ENCODE results near the gene RPL31. TPM values are rescaled to one million over a fixed set of nuclear protein-coding genes. Genes with fewer than 3 reads are reported as not detected.

RPL31 gene
- total and polyA plus RNA-seq, 9 of the 15 experiments (the other 6 are each of a cell fraction or from before 2014, with no cell fraction given), result 1,176 to 6,037 (median 2,997) TPM

DNA sequence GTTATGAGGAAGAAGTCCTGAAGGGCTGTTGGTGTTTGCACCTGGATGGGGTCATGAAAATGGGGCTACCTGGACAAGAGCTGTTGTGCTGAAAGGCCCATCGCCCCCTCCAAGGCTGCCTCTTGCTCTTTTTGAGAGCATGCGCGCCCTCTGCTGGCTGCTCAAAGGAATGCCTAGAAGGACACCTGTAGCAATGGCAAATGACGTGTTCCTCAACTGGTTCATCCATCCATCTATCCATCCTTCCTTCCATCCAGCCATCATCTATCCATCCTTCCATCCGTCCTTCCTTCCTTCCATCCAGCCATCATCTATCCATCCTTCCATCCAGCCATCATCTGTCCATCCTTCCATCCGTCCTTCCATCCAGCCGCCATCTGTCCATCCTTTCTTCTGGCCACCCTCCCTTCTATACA, 17.2 kb upstream of the RPL31 start (continued):
- TF ChIP-seq STAG1 (CRISPR knock-in tag; IDR thresholded peaks at IDR 0.05; ENCODE audit: borderline replicate concordance), result peak; percentile 73; the same call in 1 of the 2 replicates
- TF ChIP-seq, protein P1, sequence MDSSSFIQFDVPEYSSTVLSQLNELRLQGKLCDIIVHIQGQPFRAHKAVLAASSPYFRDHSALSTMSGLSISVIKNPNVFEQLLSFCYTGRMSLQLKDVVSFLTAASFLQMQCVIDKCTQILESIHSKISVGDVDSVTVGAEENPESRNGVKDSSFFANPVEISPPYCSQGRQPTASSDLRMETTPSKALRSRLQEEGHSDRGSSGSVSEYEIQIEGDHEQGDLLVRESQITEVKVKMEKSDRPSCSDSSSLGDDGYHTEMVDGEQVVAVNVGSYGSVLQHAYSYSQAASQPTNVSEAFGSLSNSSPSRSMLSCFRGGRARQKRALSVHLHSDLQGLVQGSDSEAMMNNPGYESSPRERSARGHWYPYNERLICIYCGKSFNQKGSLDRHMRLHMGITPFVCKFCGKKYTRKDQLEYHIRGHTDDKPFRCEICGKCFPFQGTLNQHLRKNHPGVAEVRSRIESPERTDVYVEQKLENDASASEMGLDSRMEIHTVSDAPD (CRISPR knock-in tag; IDR thresholded peaks at IDR 0.05), result no peak
- TF ChIP-seq ELF1 (tag; IDR thresholded peaks at IDR 0.05), result no peak
- TF ChIP-seq, protein P2, sequence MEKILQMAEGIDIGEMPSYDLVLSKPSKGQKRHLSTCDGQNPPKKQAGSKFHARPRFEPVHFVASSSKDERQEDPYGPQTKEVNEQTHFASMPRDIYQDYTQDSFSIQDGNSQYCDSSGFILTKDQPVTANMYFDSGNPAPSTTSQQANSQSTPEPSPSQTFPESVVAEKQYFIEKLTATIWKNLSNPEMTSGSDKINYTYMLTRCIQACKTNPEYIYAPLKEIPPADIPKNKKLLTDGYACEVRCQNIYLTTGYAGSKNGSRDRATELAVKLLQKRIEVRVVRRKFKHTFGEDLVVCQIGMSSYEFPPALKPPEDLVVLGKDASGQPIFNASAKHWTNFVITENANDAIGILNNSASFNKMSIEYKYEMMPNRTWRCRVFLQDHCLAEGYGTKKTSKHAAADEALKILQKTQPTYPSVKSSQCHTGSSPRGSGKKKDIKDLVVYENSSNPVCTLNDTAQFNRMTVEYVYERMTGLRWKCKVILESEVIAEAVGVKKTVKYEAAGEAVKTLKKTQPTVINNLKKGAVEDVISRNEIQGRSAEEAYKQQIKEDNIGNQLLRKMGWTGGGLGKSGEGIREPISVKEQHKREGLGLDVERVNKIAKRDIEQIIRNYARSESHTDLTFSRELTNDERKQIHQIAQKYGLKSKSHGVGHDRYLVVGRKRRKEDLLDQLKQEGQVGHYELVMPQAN (IDR thresholded peaks at IDR 0.05; ENCODE audit: borderline replicate concordance), result 0 out of 2 replicates have a peak, but pooled peaks have one; percentile 36
- TF ChIP-seq, protein P3, sequence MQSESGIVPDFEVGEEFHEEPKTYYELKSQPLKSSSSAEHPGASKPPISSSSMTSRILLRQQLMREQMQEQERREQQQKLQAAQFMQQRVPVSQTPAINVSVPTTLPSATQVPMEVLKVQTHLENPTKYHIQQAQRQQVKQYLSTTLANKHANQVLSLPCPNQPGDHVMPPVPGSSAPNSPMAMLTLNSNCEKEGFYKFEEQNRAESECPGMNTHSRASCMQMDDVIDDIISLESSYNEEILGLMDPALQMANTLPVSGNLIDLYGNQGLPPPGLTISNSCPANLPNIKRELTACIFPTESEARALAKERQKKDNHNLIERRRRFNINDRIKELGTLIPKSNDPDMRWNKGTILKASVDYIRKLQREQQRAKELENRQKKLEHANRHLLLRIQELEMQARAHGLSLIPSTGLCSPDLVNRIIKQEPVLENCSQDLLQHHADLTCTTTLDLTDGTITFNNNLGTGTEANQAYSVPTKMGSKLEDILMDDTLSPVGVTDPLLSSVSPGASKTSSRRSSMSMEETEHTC (IDR thresholded peaks at IDR 0.05), result no peak
- TF ChIP-seq, protein P4, sequence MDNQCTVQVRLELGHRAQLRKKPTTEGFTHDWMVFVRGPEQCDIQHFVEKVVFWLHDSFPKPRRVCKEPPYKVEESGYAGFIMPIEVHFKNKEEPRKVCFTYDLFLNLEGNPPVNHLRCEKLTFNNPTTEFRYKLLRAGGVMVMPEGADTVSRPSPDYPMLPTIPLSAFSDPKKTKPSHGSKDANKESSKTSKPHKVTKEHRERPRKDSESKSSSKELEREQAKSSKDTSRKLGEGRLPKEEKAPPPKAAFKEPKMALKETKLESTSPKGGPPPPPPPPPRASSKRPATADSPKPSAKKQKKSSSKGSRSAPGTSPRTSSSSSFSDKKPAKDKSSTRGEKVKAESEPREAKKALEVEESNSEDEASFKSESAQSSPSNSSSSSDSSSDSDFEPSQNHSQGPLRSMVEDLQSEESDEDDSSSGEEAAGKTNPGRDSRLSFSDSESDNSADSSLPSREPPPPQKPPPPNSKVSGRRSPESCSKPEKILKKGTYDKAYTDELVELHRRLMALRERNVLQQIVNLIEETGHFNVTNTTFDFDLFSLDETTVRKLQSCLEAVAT (IDR thresholded peaks at IDR 0.05), result peak; percentile 26 to 37; a peak in 1 of 4 replicates
- TF ChIP-seq MAZ (CRISPR knock-in tag; conservative IDR thresholded peaks at IDR 0.05 in 1 of 2, IDR thresholded peaks at IDR 0.05 in 1 of 2), result peak in 1 of 2 experiments; percentile 25; a peak in 1 of 4 replicates
- TF ChIP-seq, protein P5, sequence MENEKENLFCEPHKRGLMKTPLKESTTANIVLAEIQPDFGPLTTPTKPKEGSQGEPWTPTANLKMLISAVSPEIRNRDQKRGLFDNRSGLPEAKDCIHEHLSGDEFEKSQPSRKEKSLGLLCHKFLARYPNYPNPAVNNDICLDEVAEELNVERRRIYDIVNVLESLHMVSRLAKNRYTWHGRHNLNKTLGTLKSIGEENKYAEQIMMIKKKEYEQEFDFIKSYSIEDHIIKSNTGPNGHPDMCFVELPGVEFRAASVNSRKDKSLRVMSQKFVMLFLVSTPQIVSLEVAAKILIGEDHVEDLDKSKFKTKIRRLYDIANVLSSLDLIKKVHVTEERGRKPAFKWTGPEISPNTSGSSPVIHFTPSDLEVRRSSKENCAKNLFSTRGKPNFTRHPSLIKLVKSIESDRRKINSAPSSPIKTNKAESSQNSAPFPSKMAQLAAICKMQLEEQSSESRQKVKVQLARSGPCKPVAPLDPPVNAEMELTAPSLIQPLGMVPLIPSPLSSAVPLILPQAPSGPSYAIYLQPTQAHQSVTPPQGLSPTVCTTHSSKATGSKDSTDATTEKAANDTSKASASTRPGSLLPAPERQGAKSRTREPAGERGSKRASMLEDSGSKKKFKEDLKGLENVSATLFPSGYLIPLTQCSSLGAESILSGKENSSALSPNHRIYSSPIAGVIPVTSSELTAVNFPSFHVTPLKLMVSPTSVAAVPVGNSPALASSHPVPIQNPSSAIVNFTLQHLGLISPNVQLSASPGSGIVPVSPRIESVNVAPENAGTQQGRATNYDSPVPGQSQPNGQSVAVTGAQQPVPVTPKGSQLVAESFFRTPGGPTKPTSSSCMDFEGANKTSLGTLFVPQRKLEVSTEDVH (IDR thresholded peaks at IDR 0.05; ENCODE audit: low read depth, partially characterized antibody), result no peak
- TF ChIP-seq CC2D1A (IDR thresholded peaks at IDR 0.05), result peak; percentile 79
- peak; percentile 34; the same call in 1 of the 2 replicates for TF ChIP-seq LARP7 (IDR thresholded peaks at IDR 0.05)
- TF ChIP-seq HMG20B (CRISPR knock-in tag; IDR thresholded peaks at IDR 0.05), result no peak
- TF ChIP-seq, protein P6, sequence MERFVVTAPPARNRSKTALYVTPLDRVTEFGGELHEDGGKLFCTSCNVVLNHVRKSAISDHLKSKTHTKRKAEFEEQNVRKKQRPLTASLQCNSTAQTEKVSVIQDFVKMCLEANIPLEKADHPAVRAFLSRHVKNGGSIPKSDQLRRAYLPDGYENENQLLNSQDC (CRISPR knock-in tag; IDR thresholded peaks at IDR 0.05), result no peak
- no peak for TF ChIP-seq RBFOX2 (IDR thresholded peaks at IDR 0.05; ENCODE audit: low read depth, low read length)
- TF ChIP-seq SMARCB1 (IDR thresholded peaks at IDR 0.05; ENCODE audit: insufficient read length, low read depth), result no peak
